SK-N-SH (cell line): ENCODE data around the gene MED27. TPM values are rescaled to one million over a fixed set of nuclear protein-coding genes. Genes with fewer than 3 reads are reported as not detected.
"Not testable (repeated sequence)": the region's sequence is repeated elsewhere in the genome, so short reads cannot be mapped to it uniquely, and the experiment has no call there.

Experiments used
- CTCF ChIA-PET: fragments of 300-600, 350-600 bp; formaldehyde crosslinking; extraction: SDS; loops from one replicate; lab custom pipeline; 2021; lab: Yijun Ruan, JAX
- POLR2A ChIA-PET: fragments of 350-600 bp; sonication (Branson Sonifier 250); formaldehyde crosslinking; extraction: SDS; loops from one replicate; lab custom pipeline; 2020; ENCODE audit warnings: antibody characterized with exemption, inconsistent platforms; lab: Yijun Ruan, JAX
- DNase-seq: peaks from one replicate; pipeline ENCODE4 v3.0.0; 2012
- H2AFZ ChIP-seq: fragments of 200-600 bp; sonication (generic); 2 replicates; pipeline ENCODE4 v1.8.1; 2016; ENCODE audit warnings: antibody characterized with exemption, mild to moderate bottlenecking, low read depth
- H3F3A ChIP-seq: fragments of 200-600 bp; sonication (generic); replicated peaks from 2 replicates; pipeline ENCODE3; 2016; ENCODE audit warnings: antibody characterized with exemption, mild to moderate bottlenecking; ENCODE audit not compliant: insufficient read depth
- H3K27ac ChIP-seq, 2 experiments: fragments of 200-500 bp in 1 of 2; fragments of 200-600 bp in 1 of 2; sonication (Bioruptor generic) in 1 of 2; sonication (generic), shearing (Covaris generic) in 1 of 2; 2 replicates each; pipeline versions ENCODE4 v1.5.1 to v1.6.1; 2014 to 2016; ENCODE audit warnings: low read depth in 2 of 2, inconsistent platforms in 1 of 2, low read length in 1 of 2, mild to moderate bottlenecking in 1 of 2, mixed read lengths in 1 of 2
- H3K27me3 ChIP-seq: fragments of 200-600 bp; sonication (generic), shearing (Covaris generic); 2 replicates; pipeline ENCODE4 v1.6.1; 2016; ENCODE audit warnings: mixed run types; ENCODE audit not compliant: insufficient read depth
- H3K36me3 ChIP-seq, 2 experiments: fragments of 200-500 bp in 1 of 2; fragments of 200-600 bp in 1 of 2; sonication (Bioruptor generic) in 1 of 2; sonication (generic) in 1 of 2; replicated peaks in 1 of 2; 2 replicates each; pipeline versions ENCODE3 to v1.5.1; 2014 to 2016; ENCODE audit warnings: low read length in 1 of 2, mild to moderate bottlenecking in 1 of 2; ENCODE audit not compliant: insufficient read depth in 2 of 2, control insufficient read depth in 1 of 2
- H3K4me1 ChIP-seq, 2 experiments: fragments of 200-500 bp in 1 of 2; fragments of 200-600 bp in 1 of 2; sonication (Bioruptor generic) in 1 of 2; sonication (generic), shearing (Covaris generic) in 1 of 2; 2 replicates each; pipeline versions ENCODE4 v1.5.1 to v1.6.1; 2014 to 2016; ENCODE audit warnings: low read depth in 1 of 2, low read length in 1 of 2, mixed run types in 1 of 2; ENCODE audit not compliant: insufficient read depth in 2 of 2, control insufficient read depth in 1 of 2
- H3K4me2 ChIP-seq: fragments of 200-600 bp; sonication (generic), shearing (Covaris generic); 2 replicates; pipeline ENCODE4 v1.6.1; 2017; ENCODE audit warnings: mixed run types
- H3K4me3 ChIP-seq, 2 experiments: fragments of 200-500 bp in 1 of 2; fragments of 200-600 bp in 1 of 2; sonication (Bioruptor generic) in 1 of 2; sonication (generic), shearing (Covaris generic) in 1 of 2; 2 replicates each; pipeline versions ENCODE4 v1.5.1 to v1.8.1; 2014 to 2016; ENCODE audit warnings: low read depth in 2 of 2, inconsistent platforms in 1 of 2, low read length in 1 of 2, mild to moderate bottlenecking in 1 of 2, mixed read lengths in 1 of 2, moderate library complexity in 1 of 2
- H3K79me2 ChIP-seq: fragments of 200-600 bp; sonication (generic); 2 replicates; pipeline ENCODE4 v1.8.1; 2017; ENCODE audit warnings: mild to moderate bottlenecking; ENCODE audit not compliant: insufficient read depth
- H3K9ac ChIP-seq: fragments of 200-600 bp; sonication (generic); 2 replicates; pipeline ENCODE4 v1.6.1; 2017; ENCODE audit warnings: mixed run types
- H3K9me2 ChIP-seq: fragments of 200-600 bp; sonication (generic); 2 replicates; pipeline ENCODE4 v1.6.1; 2017; ENCODE audit warnings: mixed run types
- H3K9me3 ChIP-seq: fragments of 200-600 bp; sonication (generic); 2 replicates; pipeline ENCODE4 v1.6.1; 2017; ENCODE audit warnings: mixed run types, mild to moderate bottlenecking, moderate library complexity
- H4K20me1 ChIP-seq: fragments of 200-600 bp; sonication (generic); 2 replicates; pipeline ENCODE4 v1.6.1; 2017; ENCODE audit warnings: mild to moderate bottlenecking, mixed run types; ENCODE audit not compliant: insufficient read depth
- FOXM1 ChIP-seq: IDR thresholded peaks from 2 replicates; pipeline ENCODE4 v1.4.0; 2012; ENCODE audit warnings: low read depth, mild to moderate bottlenecking
- JUND ChIP-seq: IDR thresholded peaks from 2 replicates; pipeline ENCODE4 v1.4.0; 2012
- MAX ChIP-seq: IDR thresholded peaks from 2 replicates; pipeline ENCODE4 v1.4.0; 2012; ENCODE audit warnings: low read depth
- NRF1 ChIP-seq: IDR thresholded peaks from 2 replicates; pipeline ENCODE4 v1.6.1; 2012; ENCODE audit warnings: low read depth, mild to moderate bottlenecking, low read length
- RCOR1 ChIP-seq: fragments of 150-350 bp; IDR thresholded peaks from 2 replicates; pipeline ENCODE4 v1.6.1; 2017; ENCODE audit warnings: antibody characterized with exemption, low read length
- REST ChIP-seq: IDR thresholded peaks from 2 replicates; pipeline ENCODE4 v1.6.1; 2012; ENCODE audit warnings: mild to moderate bottlenecking, low read depth, low read length, moderate library complexity
- RFX5 ChIP-seq: IDR thresholded peaks from 2 replicates; pipeline ENCODE4 v1.6.1; 2012; ENCODE audit warnings: mild to moderate bottlenecking, improper control_type of control experiment, low read length
- SIN3A ChIP-seq: IDR thresholded peaks from 2 replicates; pipeline ENCODE4 v1.6.1; 2012; ENCODE audit warnings: low read depth, mild to moderate bottlenecking, low read length, moderate library complexity, borderline replicate concordance
- TAF1 ChIP-seq: IDR thresholded peaks from 2 replicates; pipeline ENCODE4 v1.6.1; 2012; ENCODE audit warnings: low read depth, mild to moderate bottlenecking, low read length, moderate library complexity, borderline replicate concordance
- TEAD4 ChIP-seq: IDR thresholded peaks from 2 replicates; pipeline ENCODE4 v1.4.0; 2012; ENCODE audit warnings: mild to moderate bottlenecking, borderline replicate concordance; ENCODE audit not compliant: insufficient read depth
- WGBS: methylation state at CpG from one replicate; pipeline ENCODE4 v1.1.6; 2017; ENCODE audit warnings: low lambda C conversion rate; 5-methylcytosine and 5-hydroxymethylcytosine counted together
- polyA plus RNA-seq, 3 experiments: library from polyadenylated mRNA; depleted of rRNA; stranded (reverse); fragments of >200 nt; gene quantifications; 2 replicates each; pipeline ENCODE4 v1.2.3, GENCODE V29; 2012

Gene MED27
- polyA plus RNA-seq, 1 of the 3 experiments (the other 2 are of a cell fraction): 35.0 TPM

GRCh38 chr9:132059361-132059760 is 20.3 kb downstream of the MED27 start:
- 94% methylated on average over 4 of the region's 8 CpGs for WGBS
- POLR2A ChIA-PET: no interaction called here

GRCh38 chr9:132058226-132058625 is 21.4 kb downstream of the MED27 start:
- H3K36me3 ChIP-seq, H3K9me2 ChIP-seq, H3F3A ChIP-seq, H3K9me3 ChIP-seq, H3K4me2 ChIP-seq, H3K27ac ChIP-seq, H3K4me3 ChIP-seq, H3K9ac ChIP-seq, H3K4me1 ChIP-seq, H3K27me3 ChIP-seq, DNase-seq, H2AFZ ChIP-seq, POLR2A ChIA-PET, CTCF ChIA-PET: not testable (repeated sequence)
- H3K79me2 ChIP-seq: peaks cover 69% of the 10 kb centered on the region
- H4K20me1 ChIP-seq: peaks cover 24% of the 10 kb centered on the region
- 88% methylated on average over 6 of the region's 6 CpGs for WGBS

More at GRCh38 chr9:132059361-132059760, 20.3 kb downstream of the MED27 start:
- H3K27me3 ChIP-seq: no peaks in the 10 kb centered on the region
- no peaks in the 10 kb centered on the region; a peak in 1 of 4 replicates for H3K4me1 ChIP-seq
- no peak overlapping the region for H2AFZ ChIP-seq
- H3K9me2 ChIP-seq: no peaks in the 10 kb centered on the region
- H3K4me2 ChIP-seq: no peak overlapping the region
- no peaks in the 10 kb centered on the region for H3F3A ChIP-seq
- H3K4me3 ChIP-seq: no peak overlapping the region
- H4K20me1 ChIP-seq: peaks cover 25% of the 10 kb centered on the region
- no peak overlapping the region for H3K27ac ChIP-seq
- H3K36me3 ChIP-seq: peaks cover 0 to 4% of the 10 kb centered on the region in 2 experiments
- CTCF ChIA-PET: interaction anchor here (0.8 to 1.3 kb wide), 5 partner anchors 19 to 225 kb away, joined by 3 to 5 read pairs (median 3); no protein-coding TSS in a partner anchor
- H3K79me2 ChIP-seq: peaks cover 81% of the 10 kb centered on the region
- no peak for DNase-seq
- H3K9ac ChIP-seq: no peak overlapping the region
- H3K9me3 ChIP-seq: no peaks in the 10 kb centered on the region
- no peak for TF ChIP-seq REST
- no peak for TF ChIP-seq NRF1
- no peak for TF ChIP-seq FOXM1
- no peak for TF ChIP-seq JUND
- TF ChIP-seq TEAD4: no peak
- TF ChIP-seq MAX: no peak
- no peak for TF ChIP-seq TAF1
- no peak for TF ChIP-seq RFX5
- TF ChIP-seq SIN3A: no peak
- TF ChIP-seq RCOR1: no peak
